H9 (cell line): ENCODE data around the gene NRP2. TPM values are rescaled to one million over a fixed set of nuclear protein-coding genes. Genes with fewer than 3 reads are reported as not detected.

ENCODE experiments used
- DNase-seq: peaks from one replicate; pipeline ENCODE4 v3.0.0-alpha.2; 2017
- H2AFZ ChIP-seq: one replicate; pipeline ENCODE4 v1.6.1; 2013; ENCODE audit warnings: mild to moderate bottlenecking, low read length, control low read depth, moderate library complexity
- H2AK5ac ChIP-seq: 2 replicates; pipeline ENCODE4 v1.6.1; 2013; ENCODE audit warnings: low read length, control low read depth, mixed read lengths; ENCODE audit not compliant: insufficient read length
- H2BK120ac ChIP-seq: one replicate; pipeline ENCODE4 v1.6.1; 2013; ENCODE audit warnings: low read depth, mild to moderate bottlenecking, low read length, control low read depth, inconsistent platforms; ENCODE audit not compliant: poor library complexity, severe bottlenecking
- H2BK12ac ChIP-seq: 2 replicates; pipeline ENCODE4 v1.6.1; 2013; ENCODE audit warnings: low read length, control low read depth, mixed read lengths, low read depth; ENCODE audit not compliant: insufficient read length
- H2BK15ac ChIP-seq: 2 replicates; pipeline ENCODE4 v1.6.1; 2013; ENCODE audit warnings: low read depth, low read length, control low read depth
- H2BK20ac ChIP-seq: one replicate; pipeline ENCODE4 v1.6.1; 2013; ENCODE audit warnings: low read depth, mild to moderate bottlenecking, low read length, control low read depth, inconsistent platforms; ENCODE audit not compliant: poor library complexity, severe bottlenecking
- H2BK5ac ChIP-seq: 2 replicates; pipeline ENCODE4 v1.6.1; 2013; ENCODE audit warnings: low read length, control low read depth, mixed read lengths; ENCODE audit not compliant: insufficient read length
- H3K14ac ChIP-seq: 2 replicates; pipeline ENCODE4 v1.6.1; 2013; ENCODE audit warnings: low read length, control low read depth; ENCODE audit not compliant: insufficient read depth
- H3K18ac ChIP-seq: 2 replicates; pipeline ENCODE4 v1.6.1; 2013; ENCODE audit warnings: low read depth, mild to moderate bottlenecking, mixed read lengths, low read length, control low read depth; ENCODE audit not compliant: insufficient read length
- H3K23ac ChIP-seq: 2 replicates; pipeline ENCODE4 v1.6.1; 2013; ENCODE audit warnings: low read length, control low read depth, mixed read lengths, low read depth; ENCODE audit not compliant: insufficient read length
- H3K23me2 ChIP-seq: 2 replicates; pipeline ENCODE4 v1.6.1; 2013; ENCODE audit warnings: low read depth, mild to moderate bottlenecking, mixed read lengths, low read length, control low read depth; ENCODE audit not compliant: insufficient read length, poor library complexity, severe bottlenecking
- H3K27ac ChIP-seq: 2 replicates; pipeline ENCODE4 v1.5.1; 2013; ENCODE audit warnings: low read length, control low read depth, mixed read lengths, low read depth; ENCODE audit not compliant: insufficient read length
- H3K27me3 ChIP-seq: 2 replicates; pipeline ENCODE4 v1.6.1; 2013; ENCODE audit warnings: low read length, control low read depth, inconsistent platforms; ENCODE audit not compliant: insufficient read depth
- H3K4ac ChIP-seq: 2 replicates; pipeline ENCODE4 v1.6.1; 2013; ENCODE audit warnings: low read depth, mild to moderate bottlenecking, control low read depth, inconsistent platforms, low read length, moderate library complexity
- H3K4me1 ChIP-seq: 2 replicates; pipeline ENCODE4 v1.6.1; 2013; ENCODE audit warnings: low read length, control low read depth, inconsistent platforms; ENCODE audit not compliant: insufficient read depth
- H3K4me2 ChIP-seq: 2 replicates; pipeline ENCODE4 v1.6.1; 2013; ENCODE audit warnings: low read length, control low read depth, mixed read lengths; ENCODE audit not compliant: insufficient read length, insufficient read depth
- H3K56ac ChIP-seq: 2 replicates; pipeline ENCODE4 v1.6.1; 2013; ENCODE audit warnings: low read depth, mild to moderate bottlenecking, mixed read lengths, low read length, control low read depth; ENCODE audit not compliant: insufficient read length
- H3K79me1 ChIP-seq: 2 replicates; pipeline ENCODE4 v1.6.1; 2013; ENCODE audit warnings: low read depth, mild to moderate bottlenecking, moderate library complexity, low read length, control low read depth, inconsistent platforms; ENCODE audit not compliant: insufficient read depth, poor library complexity, severe bottlenecking
- H3K79me2 ChIP-seq: 2 replicates; pipeline ENCODE4 v1.6.1; 2013; ENCODE audit warnings: low read length, control low read depth, inconsistent platforms; ENCODE audit not compliant: insufficient read depth
- H3K9ac ChIP-seq: 2 replicates; pipeline ENCODE4 v1.6.1; 2013; ENCODE audit warnings: low read length, control low read depth, mixed read lengths; ENCODE audit not compliant: insufficient read length; ENCODE audit errors: extremely low read depth
- H3K9me3 ChIP-seq: one replicate; pipeline ENCODE4 v1.6.1; 2013; ENCODE audit warnings: low read depth, low read length, inconsistent platforms; ENCODE audit not compliant: control insufficient read depth
- H3T11ph ChIP-seq: one replicate; pipeline ENCODE4 v1.6.1; 2013; ENCODE audit warnings: mild to moderate bottlenecking, low read length, control low read depth, inconsistent platforms
- H4K20me1 ChIP-seq: one replicate; pipeline ENCODE4 v1.6.1; 2013; ENCODE audit not compliant: control insufficient read depth, insufficient read length, insufficient read depth
- H4K5ac ChIP-seq: 2 replicates; pipeline ENCODE4 v1.6.1; 2013; ENCODE audit warnings: low read depth, mild to moderate bottlenecking, mixed read lengths, low read length, control low read depth; ENCODE audit not compliant: insufficient read length
- H4K8ac ChIP-seq: replicated peaks from 2 replicates; pipeline ENCODE4 v1.6.1; 2013; ENCODE audit warnings: low read length, control low read depth, mixed read lengths, low read depth; ENCODE audit not compliant: insufficient read length
- H4K91ac ChIP-seq: 2 replicates; pipeline ENCODE4 v1.6.1; 2013; ENCODE audit warnings: low read depth, mild to moderate bottlenecking, moderate library complexity, mixed read lengths, low read length, control low read depth; ENCODE audit not compliant: insufficient read length
- H3K27ac Mint-ChIP-seq, 3 experiments: 2 replicates in 2 of 3; 3 replicates in 1 of 3; pipeline ENCODE4 v1.8.0; 2020 to 2021; ENCODE audit warnings: mixed read lengths in 3 of 3, mild to moderate bottlenecking in 1 of 3, moderate library complexity in 1 of 3
- H3K27me3 Mint-ChIP-seq: 2 replicates; pipeline ENCODE4 v1.8.0; 2021; ENCODE audit warnings: low read depth, mild to moderate bottlenecking, moderate library complexity, mixed read lengths
- H3K36me3 Mint-ChIP-seq, 3 experiments: 2 replicates in 2 of 3; 3 replicates in 1 of 3; pipeline ENCODE4 v1.8.0; 2020 to 2021; ENCODE audit warnings: low read depth in 3 of 3, mixed read lengths in 3 of 3; ENCODE audit not compliant: insufficient read depth in 1 of 3
- H3K4me1 Mint-ChIP-seq, 2 experiments: 2 replicates each; pipeline ENCODE4 v1.8.0; 2020; ENCODE audit warnings: mixed read lengths in 2 of 2
- H3K4me3 Mint-ChIP-seq, 2 experiments: 2 replicates in 1 of 2; 3 replicates in 1 of 2; pipeline ENCODE4 v1.8.0; 2020 to 2021; ENCODE audit warnings: mild to moderate bottlenecking in 2 of 2, mixed read lengths in 2 of 2, moderate library complexity in 1 of 2
- H3K9me3 Mint-ChIP-seq, 2 experiments: 2 replicates in 1 of 2; 3 replicates in 1 of 2; pipeline ENCODE4 v1.8.0; 2020; ENCODE audit warnings: mild to moderate bottlenecking in 2 of 2, mixed read lengths in 2 of 2, moderate library complexity in 1 of 2
- WGBS: extraction: QIAGEN DNeasy Blood & Tissue Kit; methylation state at CpG from one replicate; pipeline ENCODE4 v1.1.7; 2013; ENCODE audit warnings: missing lambda C conversion rate, low lambda C conversion rate, mixed read lengths; ENCODE audit not compliant: insufficient read length; ENCODE audit errors: extremely low coverage; 5-methylcytosine and 5-hydroxymethylcytosine counted together
- total RNA-seq: library from RNA; stranded (reverse); gene quantifications from 2 replicates; pipeline ENCODE4 v1.2.1, GENCODE V29; 2021
- TF ChIP-seq, protein P1 (sequence below): fragments of 200-600 bp; sonication (generic); conservative IDR thresholded peaks from 3 replicates; pipeline ENCODE4 v1.8.0; 2021; ENCODE audit warnings: antibody characterized with exemption, mild to moderate bottlenecking

NRP2 gene
- total RNA-seq, 1 experiment from 2014 or later = 19.7 TPM

DNA sequence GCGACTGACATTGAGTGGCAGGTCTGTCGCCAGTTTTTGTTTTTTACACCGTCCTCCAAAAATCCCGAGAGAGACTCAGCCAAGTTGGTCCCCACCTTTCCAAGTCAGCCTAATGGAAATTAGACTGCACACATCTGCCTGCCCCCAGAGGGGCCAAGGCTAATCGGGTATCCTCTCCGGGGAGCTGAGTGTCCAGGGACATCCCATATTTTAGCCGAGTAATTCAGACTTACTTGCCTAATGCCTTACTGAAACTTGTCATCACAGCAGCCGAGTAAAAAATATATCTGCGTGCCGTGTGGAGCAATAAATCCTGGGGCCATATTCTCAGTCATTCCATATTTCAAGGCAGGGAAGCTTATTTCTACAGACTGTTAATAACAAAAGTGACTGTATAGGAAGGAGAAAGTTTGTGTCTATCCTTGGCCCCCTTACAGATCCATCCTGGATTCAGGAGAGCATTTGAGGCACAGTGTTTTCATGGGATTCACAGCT lies 38.9 kb upstream of the NRP2 start:
- Histone ChIP-seq H3K9me3 (no peaks in the 10 kb centered on the region), H3K23me2 (no peaks in the 10 kb centered on the region), H3K56ac (no peak overlapping the region), H4K91ac (no peak overlapping the region), H3K27me3 (no peaks in the 10 kb centered on the region), H3K79me1 (no peaks in the 10 kb centered on the region), H3T11ph (no peak overlapping the region), H4K8ac (no peak overlapping the region), H2AK5ac (no peak overlapping the region), H2BK20ac (no peak overlapping the region), H4K20me1 (no peaks in the 10 kb centered on the region), H2AFZ (no peak overlapping the region), H3K27ac (no peak overlapping the region), H3K18ac (no peak overlapping the region), H4K5ac (no peak overlapping the region), H2BK15ac (no peak overlapping the region), H2BK120ac (no peak overlapping the region), H2BK12ac (no peak overlapping the region), H3K14ac (no peak overlapping the region), H2BK5ac (no peak overlapping the region), H3K79me2 (no peaks in the 10 kb centered on the region), H3K23ac (no peak overlapping the region), H3K4me1 (peaks cover 3% of the 10 kb centered on the region; the same call in 1 of the 2 replicates), H3K9ac (no peak overlapping the region), H3K4ac (no peak overlapping the region), H3K4me2 (no peak overlapping the region)
- peaks cover 2 to 9% (median 2%) of the 10 kb centered on the region in 3 experiments; a peak in 5 of 7 replicates for H3K36me3 Mint-ChIP-seq
- no peak for DNase-seq
- H3K27ac Mint-ChIP-seq = no peak overlapping the region; a peak in 2 of 7 replicates
- H3K9me3 Mint-ChIP-seq = peaks cover 2 to 4% of the 10 kb centered on the region in 2 experiments; a peak in 4 of 5 replicates
- TF ChIP-seq, protein P1, sequence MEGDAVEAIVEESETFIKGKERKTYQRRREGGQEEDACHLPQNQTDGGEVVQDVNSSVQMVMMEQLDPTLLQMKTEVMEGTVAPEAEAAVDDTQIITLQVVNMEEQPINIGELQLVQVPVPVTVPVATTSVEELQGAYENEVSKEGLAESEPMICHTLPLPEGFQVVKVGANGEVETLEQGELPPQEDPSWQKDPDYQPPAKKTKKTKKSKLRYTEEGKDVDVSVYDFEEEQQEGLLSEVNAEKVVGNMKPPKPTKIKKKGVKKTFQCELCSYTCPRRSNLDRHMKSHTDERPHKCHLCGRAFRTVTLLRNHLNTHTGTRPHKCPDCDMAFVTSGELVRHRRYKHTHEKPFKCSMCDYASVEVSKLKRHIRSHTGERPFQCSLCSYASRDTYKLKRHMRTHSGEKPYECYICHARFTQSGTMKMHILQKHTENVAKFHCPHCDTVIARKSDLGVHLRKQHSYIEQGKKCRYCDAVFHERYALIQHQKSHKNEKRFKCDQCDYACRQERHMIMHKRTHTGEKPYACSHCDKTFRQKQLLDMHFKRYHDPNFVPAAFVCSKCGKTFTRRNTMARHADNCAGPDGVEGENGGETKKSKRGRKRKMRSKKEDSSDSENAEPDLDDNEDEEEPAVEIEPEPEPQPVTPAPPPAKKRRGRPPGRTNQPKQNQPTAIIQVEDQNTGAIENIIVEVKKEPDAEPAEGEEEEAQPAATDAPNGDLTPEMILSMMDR = no peak
- no CpG with 5 or more reads among the region's 10 CpGs for WGBS
- no peaks in the 10 kb centered on the region for H3K27me3 Mint-ChIP-seq
- H3K4me3 Mint-ChIP-seq = no peak overlapping the region
- peaks cover 51% of the 10 kb centered on the region in 2 experiments for H3K4me1 Mint-ChIP-seq
